HEK293 (cell line): ENCODE data around the gene DCUN1D2.

Experiments used
- KLF7 ChIP-seq: fragments of 450-650 bp; formaldehyde crosslinking; IDR thresholded peaks from 2 replicates; pipeline ENCODE4 v1.5.1; 2016; ENCODE audit warnings: missing biosample characterization, missing genetic modification characterization, borderline replicate concordance
- RBAK ChIP-seq: fragments of 450-650 bp; formaldehyde crosslinking; IDR thresholded peaks from 2 replicates; pipeline ENCODE4 v1.5.1; 2016; ENCODE audit warnings: missing biosample characterization, missing genetic modification characterization
- SCRT1 ChIP-seq: fragments of 450-650 bp; formaldehyde crosslinking; IDR thresholded peaks from 2 replicates; pipeline ENCODE4 v1.5.1; 2016; ENCODE audit warnings: missing biosample characterization, missing genetic modification characterization, borderline replicate concordance
- SCRT2 ChIP-seq: fragments of 450-650 bp; formaldehyde crosslinking; IDR thresholded peaks from 2 replicates; pipeline ENCODE4 v1.5.1; 2016; ENCODE audit warnings: missing biosample characterization, missing genetic modification characterization
- WT1 ChIP-seq: fragments of 450-650 bp; formaldehyde crosslinking; IDR thresholded peaks from 2 replicates; pipeline ENCODE4 v1.5.1; 2016; ENCODE audit warnings: missing biosample characterization, missing genetic modification characterization
- ZNF10 ChIP-seq: fragments of 450-650 bp; formaldehyde crosslinking; IDR thresholded peaks from 2 replicates; pipeline ENCODE4 v1.5.1; 2017; ENCODE audit warnings: missing biosample characterization, missing genetic modification characterization
- ZNF114 ChIP-seq: fragments of 450-650 bp; formaldehyde crosslinking; IDR thresholded peaks from 2 replicates; pipeline ENCODE4 v1.5.0; 2017; ENCODE audit warnings: missing biosample characterization, missing genetic modification characterization
- ZNF138 ChIP-seq: fragments of 450-650 bp; formaldehyde crosslinking; IDR thresholded peaks from 2 replicates; pipeline ENCODE4 v1.5.1; 2016; ENCODE audit warnings: missing biosample characterization, missing genetic modification characterization, borderline replicate concordance
- ZNF140 ChIP-seq: fragments of 450-650 bp; formaldehyde crosslinking; IDR thresholded peaks from 2 replicates; pipeline ENCODE4 v1.5.1; 2016; ENCODE audit warnings: missing biosample characterization, missing genetic modification characterization
- ZNF16 ChIP-seq: fragments of 450-650 bp; formaldehyde crosslinking; IDR thresholded peaks from 2 replicates; pipeline ENCODE4 v1.5.1; 2016; ENCODE audit warnings: low read depth, missing biosample characterization, missing genetic modification characterization
- ZNF174 ChIP-seq: fragments of 450-650 bp; formaldehyde crosslinking; IDR thresholded peaks from 2 replicates; pipeline ENCODE4 v1.5.0; 2017; ENCODE audit warnings: missing biosample characterization, mild to moderate bottlenecking, missing genetic modification characterization
- ZNF184 ChIP-seq: fragments of 450-650 bp; IDR thresholded peaks from 2 replicates; pipeline ENCODE4 v1.5.1; 2018; ENCODE audit warnings: missing biosample characterization, mild to moderate bottlenecking, missing genetic modification characterization
- ZNF19 ChIP-seq: fragments of 450-650 bp; formaldehyde crosslinking; IDR thresholded peaks from 2 replicates; pipeline ENCODE4; 2016; ENCODE audit warnings: missing biosample characterization, missing genetic modification characterization, low read depth
- ZNF214 ChIP-seq: fragments of 450-650 bp; formaldehyde crosslinking; IDR thresholded peaks from 2 replicates; pipeline ENCODE4 v1.5.1; 2017; ENCODE audit warnings: missing biosample characterization, mild to moderate bottlenecking, missing genetic modification characterization, borderline replicate concordance
- ZNF274 ChIP-seq, 2 experiments: fragments of 200-500 bp in 1 of 2; fragments of 450-650 bp in 1 of 2; sonication (Bioruptor generic) in 1 of 2; formaldehyde crosslinking in 1 of 2; IDR thresholded peaks; 2 replicates each; pipeline versions ENCODE4 v1.5.1 to v1.6.1; 2014 to 2016; ENCODE audit warnings: borderline replicate concordance in 1 of 2, inconsistent platforms in 1 of 2, low read length in 1 of 2, missing biosample characterization in 1 of 2, missing genetic modification characterization in 1 of 2
- ZNF302 ChIP-seq: fragments of 450-650 bp; formaldehyde crosslinking; IDR thresholded peaks from 2 replicates; pipeline ENCODE4 v1.5.1; 2016; ENCODE audit warnings: missing biosample characterization, missing genetic modification characterization, low read depth
- ZNF366 ChIP-seq: fragments of 450-650 bp; formaldehyde crosslinking; conservative IDR thresholded peaks from 2 replicates; pipeline ENCODE4 v1.5.1; 2016; ENCODE audit warnings: missing biosample characterization, missing genetic modification characterization
- ZNF426 ChIP-seq: fragments of 450-650 bp; formaldehyde crosslinking; IDR thresholded peaks from 2 replicates; pipeline ENCODE4 v1.5.1; 2017; ENCODE audit warnings: missing biosample characterization, missing genetic modification characterization, mild to moderate bottlenecking, inconsistent platforms, moderate library complexity
- ZNF510 ChIP-seq: fragments of 450-650 bp; formaldehyde crosslinking; IDR thresholded peaks from 2 replicates; pipeline ENCODE4 v1.5.1; 2018; ENCODE audit warnings: mild to moderate bottlenecking, missing genetic modification characterization, missing biosample characterization; ENCODE audit not compliant: insufficient replicate concordance
- ZNF514 ChIP-seq: fragments of 450-650 bp; formaldehyde crosslinking; IDR thresholded peaks from 2 replicates; pipeline ENCODE4 v1.5.1; 2016; ENCODE audit warnings: missing biosample characterization, missing genetic modification characterization
- ZNF560 ChIP-seq: fragments of 450-650 bp; formaldehyde crosslinking; IDR thresholded peaks from 2 replicates; pipeline ENCODE4 v1.5.1; 2017; ENCODE audit warnings: missing biosample characterization, missing genetic modification characterization, borderline replicate concordance
- ZNF571 ChIP-seq: fragments of 450-650 bp; formaldehyde crosslinking; IDR thresholded peaks from 2 replicates; pipeline ENCODE4 v1.5.0; 2017; ENCODE audit warnings: missing biosample characterization, missing genetic modification characterization
- ZNF621 ChIP-seq: fragments of 450-650 bp; formaldehyde crosslinking; IDR thresholded peaks from 2 replicates; pipeline ENCODE4 v1.5.1; 2017; ENCODE audit warnings: missing biosample characterization, missing genetic modification characterization
- ZNF624 ChIP-seq: fragments of 450-650 bp; formaldehyde crosslinking; IDR thresholded peaks from 2 replicates; pipeline ENCODE4 v1.5.1; 2017; ENCODE audit warnings: missing biosample characterization, missing genetic modification characterization
- ZNF629 ChIP-seq: fragments of 450-650 bp; formaldehyde crosslinking; IDR thresholded peaks from 2 replicates; pipeline ENCODE4 v1.5.1; 2017; ENCODE audit warnings: missing biosample characterization, missing genetic modification characterization
- ZNF660 ChIP-seq: fragments of 450-650 bp; IDR thresholded peaks from 2 replicates; pipeline ENCODE4 v1.5.1; 2018; ENCODE audit warnings: missing biosample characterization, mild to moderate bottlenecking, missing genetic modification characterization
- TF ChIP-seq, protein P1 (sequence below): fragments of 450-650 bp; formaldehyde crosslinking; conservative IDR thresholded peaks from 2 replicates; pipeline ENCODE4 v1.5.1; 2016; ENCODE audit warnings: low read depth, missing biosample characterization, missing genetic modification characterization
- TF ChIP-seq, protein P2 (sequence below): fragments of 450-650 bp; formaldehyde crosslinking; IDR thresholded peaks from 2 replicates; pipeline ENCODE4 v1.5.1; 2016; ENCODE audit warnings: missing biosample characterization, missing genetic modification characterization
- TF ChIP-seq, protein P3 (sequence below): fragments of 450-650 bp; formaldehyde crosslinking; IDR thresholded peaks from 2 replicates; pipeline ENCODE4 v1.5.1; 2016; ENCODE audit warnings: missing biosample characterization, missing genetic modification characterization
- TF ChIP-seq, protein P4 (sequence below): fragments of 450-650 bp; formaldehyde crosslinking; IDR thresholded peaks from 2 replicates; pipeline ENCODE4 v1.5.1; 2016; ENCODE audit warnings: missing biosample characterization, missing genetic modification characterization

DCUN1D2 gene

DNA sequence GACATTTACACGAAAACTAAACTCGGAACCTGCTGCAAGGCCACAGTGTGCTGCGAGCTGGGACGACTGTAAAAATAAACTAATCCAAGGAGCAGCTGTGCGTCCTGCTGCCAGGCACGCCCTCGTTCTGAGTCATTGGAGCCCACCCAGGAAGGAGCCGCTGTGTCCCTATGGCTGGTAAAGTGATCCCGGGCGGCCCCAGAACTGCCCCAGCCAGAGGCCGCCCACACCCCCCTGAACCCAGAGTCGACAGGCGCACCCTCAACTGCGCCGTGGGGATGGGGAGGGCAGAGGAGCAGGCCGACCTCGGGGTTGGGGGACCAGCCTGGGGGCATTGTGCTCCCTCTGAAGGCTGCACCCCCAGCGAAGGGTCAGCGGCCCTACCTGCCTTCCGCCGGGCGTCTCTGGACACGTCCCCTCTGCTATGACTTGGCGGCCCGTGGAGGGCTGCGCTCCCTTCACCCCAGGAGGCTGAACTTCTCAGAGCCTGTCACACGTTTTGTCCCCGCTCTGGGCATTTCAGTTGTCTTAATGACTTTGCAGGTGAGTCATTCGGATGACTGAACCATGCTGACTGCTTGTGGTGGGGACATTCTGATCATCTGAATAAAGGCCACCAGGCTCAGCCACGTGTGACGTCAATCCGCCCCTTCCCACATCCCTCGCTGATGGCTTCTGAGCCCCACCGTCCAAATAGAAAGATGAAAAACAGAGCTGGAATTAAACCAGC is 79.9 kb downstream of the DCUN1D2 start (continued):
- TF ChIP-seq ZNF560 (tag by site-specific recombination): no peak
- TF ChIP-seq ZNF16 (tag by site-specific recombination): no peak
- TF ChIP-seq ZNF19 (tag by site-specific recombination): no peak
- TF ChIP-seq ZNF114: no peak
- TF ChIP-seq, protein P1, sequence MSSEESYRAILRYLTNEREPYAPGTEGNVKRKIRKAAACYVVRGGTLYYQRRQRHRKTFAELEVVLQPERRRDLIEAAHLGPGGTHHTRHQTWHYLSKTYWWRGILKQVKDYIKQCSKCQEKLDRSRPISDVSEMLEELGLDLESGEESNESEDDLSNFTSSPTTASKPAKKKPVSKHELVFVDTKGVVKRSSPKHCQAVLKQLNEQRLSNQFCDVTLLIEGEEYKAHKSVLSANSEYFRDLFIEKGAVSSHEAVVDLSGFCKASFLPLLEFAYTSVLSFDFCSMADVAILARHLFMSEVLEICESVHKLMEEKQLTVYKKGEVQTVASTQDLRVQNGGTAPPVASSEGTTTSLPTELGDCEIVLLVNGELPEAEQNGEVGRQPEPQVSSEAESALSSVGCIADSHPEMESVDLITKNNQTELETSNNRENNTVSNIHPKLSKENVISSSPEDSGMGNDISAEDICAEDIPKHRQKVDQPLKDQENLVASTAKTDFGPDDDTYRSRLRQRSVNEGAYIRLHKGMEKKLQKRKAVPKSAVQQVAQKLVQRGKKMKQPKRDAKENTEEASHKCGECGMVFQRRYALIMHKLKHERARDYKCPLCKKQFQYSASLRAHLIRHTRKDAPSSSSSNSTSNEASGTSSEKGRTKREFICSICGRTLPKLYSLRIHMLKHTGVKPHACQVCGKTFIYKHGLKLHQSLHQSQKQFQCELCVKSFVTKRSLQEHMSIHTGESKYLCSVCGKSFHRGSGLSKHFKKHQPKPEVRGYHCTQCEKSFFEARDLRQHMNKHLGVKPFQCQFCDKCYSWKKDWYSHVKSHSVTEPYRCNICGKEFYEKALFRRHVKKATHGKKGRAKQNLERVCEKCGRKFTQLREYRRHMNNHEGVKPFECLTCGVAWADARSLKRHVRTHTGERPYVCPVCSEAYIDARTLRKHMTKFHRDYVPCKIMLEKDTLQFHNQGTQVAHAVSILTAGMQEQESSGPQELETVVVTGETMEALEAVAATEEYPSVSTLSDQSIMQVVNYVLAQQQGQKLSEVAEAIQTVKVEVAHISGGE (tag by site-specific recombination): no peak
- TF ChIP-seq ZNF426: no peak
- peak; percentile 72; the same call in 1 of the 2 replicates for TF ChIP-seq ZNF660
- TF ChIP-seq SCRT1 (tag by site-specific recombination): no peak
- TF ChIP-seq ZNF629: peak; percentile 96
- no peak for TF ChIP-seq ZNF624 (tag by site-specific recombination)
- no peak for TF ChIP-seq ZNF138 (tag by site-specific recombination)
- peak; percentile 46; the same call in 1 of the 2 replicates for TF ChIP-seq WT1 (tag by site-specific recombination)
- TF ChIP-seq ZNF302 (tag by site-specific recombination): no peak
- no peak for TF ChIP-seq RBAK (tag by site-specific recombination)
- no peak for TF ChIP-seq ZNF514 (tag by site-specific recombination)
- TF ChIP-seq SCRT2 (tag by site-specific recombination): no peak
- TF ChIP-seq ZNF10: no peak
- TF ChIP-seq, protein P2, sequence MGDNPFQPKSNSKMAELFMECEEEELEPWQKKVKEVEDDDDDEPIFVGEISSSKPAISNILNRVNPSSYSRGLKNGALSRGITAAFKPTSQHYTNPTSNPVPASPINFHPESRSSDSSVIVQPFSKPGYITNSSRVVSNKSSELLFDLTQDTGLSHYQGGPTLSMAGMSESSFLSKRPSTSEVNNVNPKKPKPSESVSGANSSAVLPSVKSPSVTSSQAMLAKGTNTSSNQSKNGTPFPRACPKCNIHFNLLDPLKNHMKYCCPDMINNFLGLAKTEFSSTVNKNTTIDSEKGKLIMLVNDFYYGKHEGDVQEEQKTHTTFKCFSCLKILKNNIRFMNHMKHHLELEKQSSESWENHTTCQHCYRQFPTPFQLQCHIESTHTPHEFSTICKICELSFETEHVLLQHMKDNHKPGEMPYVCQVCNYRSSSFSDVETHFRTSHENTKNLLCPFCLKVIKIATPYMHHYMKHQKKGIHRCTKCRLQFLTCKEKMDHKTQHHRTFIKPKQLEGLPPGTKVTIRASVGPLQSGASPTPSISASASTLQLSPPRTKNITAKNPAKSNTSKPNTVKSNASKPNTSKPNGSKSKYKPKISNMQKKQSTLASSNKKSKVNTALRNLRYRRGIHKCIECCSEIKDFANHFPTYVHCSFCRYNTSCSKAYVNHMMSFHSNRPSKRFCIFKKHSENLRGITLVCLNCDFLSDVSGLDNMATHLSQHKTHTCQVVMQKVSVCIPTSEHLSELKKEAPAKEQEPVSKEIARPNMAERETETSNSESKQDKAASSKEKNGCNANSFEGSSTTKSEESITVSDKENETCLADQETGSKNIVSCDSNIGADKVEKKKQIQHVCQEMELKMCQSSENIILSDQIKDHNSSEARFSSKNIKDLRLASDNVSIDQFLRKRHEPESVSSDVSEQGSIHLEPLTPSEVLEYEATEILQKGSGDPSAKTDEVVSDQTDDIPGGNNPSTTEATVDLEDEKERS (tag by site-specific recombination): no peak
- TF ChIP-seq ZNF621 (tag by site-specific recombination): no peak
- no peak for TF ChIP-seq ZNF140 (tag by site-specific recombination)
- TF ChIP-seq, protein P3, sequence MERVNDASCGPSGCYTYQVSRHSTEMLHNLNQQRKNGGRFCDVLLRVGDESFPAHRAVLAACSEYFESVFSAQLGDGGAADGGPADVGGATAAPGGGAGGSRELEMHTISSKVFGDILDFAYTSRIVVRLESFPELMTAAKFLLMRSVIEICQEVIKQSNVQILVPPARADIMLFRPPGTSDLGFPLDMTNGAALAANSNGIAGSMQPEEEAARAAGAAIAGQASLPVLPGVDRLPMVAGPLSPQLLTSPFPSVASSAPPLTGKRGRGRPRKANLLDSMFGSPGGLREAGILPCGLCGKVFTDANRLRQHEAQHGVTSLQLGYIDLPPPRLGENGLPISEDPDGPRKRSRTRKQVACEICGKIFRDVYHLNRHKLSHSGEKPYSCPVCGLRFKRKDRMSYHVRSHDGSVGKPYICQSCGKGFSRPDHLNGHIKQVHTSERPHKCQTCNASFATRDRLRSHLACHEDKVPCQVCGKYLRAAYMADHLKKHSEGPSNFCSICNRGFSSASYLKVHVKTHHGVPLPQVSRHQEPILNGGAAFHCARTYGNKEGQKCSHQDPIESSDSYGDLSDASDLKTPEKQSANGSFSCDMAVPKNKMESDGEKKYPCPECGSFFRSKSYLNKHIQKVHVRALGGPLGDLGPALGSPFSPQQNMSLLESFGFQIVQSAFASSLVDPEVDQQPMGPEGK: peak; percentile 91
- peak; percentile 17; the same call in 1 of the 2 replicates for TF ChIP-seq ZNF184 (tag by site-specific recombination)
- peak; percentile 79 for TF ChIP-seq ZNF366
- TF ChIP-seq ZNF571 (tag by site-specific recombination): no peak
- TF ChIP-seq ZNF510 (tag by site-specific recombination): no peak
- TF ChIP-seq, protein P4, sequence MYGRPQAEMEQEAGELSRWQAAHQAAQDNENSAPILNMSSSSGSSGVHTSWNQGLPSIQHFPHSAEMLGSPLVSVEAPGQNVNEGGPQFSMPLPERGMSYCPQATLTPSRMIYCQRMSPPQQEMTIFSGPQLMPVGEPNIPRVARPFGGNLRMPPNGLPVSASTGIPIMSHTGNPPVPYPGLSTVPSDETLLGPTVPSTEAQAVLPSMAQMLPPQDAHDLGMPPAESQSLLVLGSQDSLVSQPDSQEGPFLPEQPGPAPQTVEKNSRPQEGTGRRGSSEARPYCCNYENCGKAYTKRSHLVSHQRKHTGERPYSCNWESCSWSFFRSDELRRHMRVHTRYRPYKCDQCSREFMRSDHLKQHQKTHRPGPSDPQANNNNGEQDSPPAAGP (tag by site-specific recombination): no peak; the same call in none of the 2 replicates
- no peak for TF ChIP-seq KLF7 (tag by site-specific recombination)
- no peak for TF ChIP-seq ZNF174 (tag by site-specific recombination)
- TF ChIP-seq ZNF274 (IDR thresholded peaks at IDR 0.05; ENCODE audit: low read length): no peak
- TF ChIP-seq ZNF274 (tag by site-specific recombination; IDR thresholded peaks at IDR 0.05; ENCODE audit: borderline replicate concordance): no peak
- no peak for TF ChIP-seq ZNF214
